Measurements from ENCODE around the gene RAMACL.

The RAMACL gene

DNA sequence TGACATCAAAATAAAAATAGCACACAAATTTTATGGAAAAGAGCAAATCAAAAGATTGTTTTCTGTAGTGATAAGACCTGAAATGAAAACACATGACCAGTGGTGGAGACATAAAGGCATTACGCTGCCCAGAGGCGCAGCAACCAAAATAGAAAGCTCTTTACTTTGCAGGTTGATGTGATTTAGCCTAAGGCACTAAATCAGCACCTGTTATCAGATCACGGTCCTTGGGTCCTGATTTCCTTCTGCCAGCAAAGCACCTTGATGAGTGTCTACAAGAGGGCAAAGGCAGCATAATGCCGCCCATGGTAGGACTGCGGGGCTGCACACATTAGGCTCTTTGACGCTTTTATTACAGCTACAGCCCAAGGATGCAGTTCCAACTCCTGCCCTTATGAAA, 19.3 kb upstream of the RAMACL start:
- no peaks in the 10 kb centered on the region for H3F3A ChIP-seq (ENCODE audit: insufficient read depth, low read length)
- no peak overlapping the region for H3K9ac ChIP-seq (ENCODE audit: low read length)
- H2AFZ ChIP-seq (ENCODE audit: low read length), result no peak overlapping the region
- no peak overlapping the region for H3K4me2 ChIP-seq (ENCODE audit: low read length)
- no peaks in the 10 kb centered on the region for H3K9me2 ChIP-seq (ENCODE audit: low read depth, low read length)
- no peaks in the 10 kb centered on the region for H4K20me1 ChIP-seq (ENCODE audit: insufficient read depth, low read length)
- TF ChIP-seq, protein P1, sequence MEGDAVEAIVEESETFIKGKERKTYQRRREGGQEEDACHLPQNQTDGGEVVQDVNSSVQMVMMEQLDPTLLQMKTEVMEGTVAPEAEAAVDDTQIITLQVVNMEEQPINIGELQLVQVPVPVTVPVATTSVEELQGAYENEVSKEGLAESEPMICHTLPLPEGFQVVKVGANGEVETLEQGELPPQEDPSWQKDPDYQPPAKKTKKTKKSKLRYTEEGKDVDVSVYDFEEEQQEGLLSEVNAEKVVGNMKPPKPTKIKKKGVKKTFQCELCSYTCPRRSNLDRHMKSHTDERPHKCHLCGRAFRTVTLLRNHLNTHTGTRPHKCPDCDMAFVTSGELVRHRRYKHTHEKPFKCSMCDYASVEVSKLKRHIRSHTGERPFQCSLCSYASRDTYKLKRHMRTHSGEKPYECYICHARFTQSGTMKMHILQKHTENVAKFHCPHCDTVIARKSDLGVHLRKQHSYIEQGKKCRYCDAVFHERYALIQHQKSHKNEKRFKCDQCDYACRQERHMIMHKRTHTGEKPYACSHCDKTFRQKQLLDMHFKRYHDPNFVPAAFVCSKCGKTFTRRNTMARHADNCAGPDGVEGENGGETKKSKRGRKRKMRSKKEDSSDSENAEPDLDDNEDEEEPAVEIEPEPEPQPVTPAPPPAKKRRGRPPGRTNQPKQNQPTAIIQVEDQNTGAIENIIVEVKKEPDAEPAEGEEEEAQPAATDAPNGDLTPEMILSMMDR (IDR thresholded peaks at IDR 0.05; ENCODE audit: low read length), result no peak
- TF ChIP-seq EZH2 (IDR thresholded peaks at IDR 0.05; ENCODE audit: borderline replicate concordance, low read length), result no peak
- H3K79me2 ChIP-seq (ENCODE audit: insufficient read depth, low read length), result no peaks in the 10 kb centered on the region
- 0 out of 2 replicates have a peak, but pooled peaks cover 10% of the 10 kb centered on the region for H3K27me3 ChIP-seq (ENCODE audit: insufficient read depth, low read length)
- no peaks in the 10 kb centered on the region for H3K4me1 ChIP-seq (ENCODE audit: insufficient read depth, low read length, severe bottlenecking)
- H3K27ac ChIP-seq (ENCODE audit: low read depth, low read length, poor library complexity, severe bottlenecking), result no peak overlapping the region
- no peak overlapping the region for H3K4me3 ChIP-seq (ENCODE audit: low read depth, low read length, poor library complexity, severe bottlenecking)
- H3K9me3 ChIP-seq (ENCODE audit: low read length), result no peaks in the 10 kb centered on the region
- H3K36me3 ChIP-seq (ENCODE audit: insufficient read depth, low read length), result no peaks in the 10 kb centered on the region

DNA sequence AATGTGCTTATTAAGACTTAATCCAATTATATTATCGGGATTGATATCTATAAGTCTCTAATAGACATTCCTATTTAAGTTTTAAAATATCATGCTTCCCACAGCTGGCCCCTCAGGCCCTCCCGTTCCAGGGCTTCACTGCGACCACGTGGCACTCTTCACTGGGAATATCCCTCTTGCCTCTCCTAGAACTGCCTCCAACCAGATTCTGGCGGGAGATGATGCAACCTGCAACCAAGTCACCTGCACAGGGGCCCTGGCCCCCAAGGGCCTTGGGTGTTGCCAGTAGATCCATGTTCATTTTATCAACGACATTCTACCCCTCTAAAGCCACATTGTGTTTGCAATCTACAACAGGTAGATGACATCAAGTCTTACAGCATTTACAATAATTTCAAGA, 18.4 kb upstream of the RAMACL start:
- Histone ChIP-seq H3K27ac (ENCODE audit: low read depth, low read length, poor library complexity, severe bottlenecking) (no peak overlapping the region), H3K9me3 (ENCODE audit: low read length) (no peaks in the 10 kb centered on the region), H3K4me2 (ENCODE audit: low read length) (no peak overlapping the region), H3K4me3 (ENCODE audit: low read depth, low read length, poor library complexity, severe bottlenecking) (no peak overlapping the region), H3K4me1 (ENCODE audit: insufficient read depth, low read length, severe bottlenecking) (no peaks in the 10 kb centered on the region), H3K9ac (ENCODE audit: low read length) (no peak overlapping the region), H3K79me2 (ENCODE audit: insufficient read depth, low read length) (no peaks in the 10 kb centered on the region), H2AFZ (ENCODE audit: low read length) (no peak overlapping the region), H3K36me3 (ENCODE audit: insufficient read depth, low read length) (no peaks in the 10 kb centered on the region), H4K20me1 (ENCODE audit: insufficient read depth, low read length) (no peaks in the 10 kb centered on the region), H3K9me2 (ENCODE audit: low read depth, low read length) (no peaks in the 10 kb centered on the region), H3F3A (ENCODE audit: insufficient read depth, low read length) (no peaks in the 10 kb centered on the region), H3K27me3 (ENCODE audit: insufficient read depth, low read length) (peaks cover 10% of the 10 kb centered on the region; the same call in 1 of the 2 replicates)
- TF ChIP-seq, protein P1 (IDR thresholded peaks at IDR 0.05; ENCODE audit: low read length), result no peak
- no peak for TF ChIP-seq EZH2 (IDR thresholded peaks at IDR 0.05; ENCODE audit: borderline replicate concordance, low read length)

DNA sequence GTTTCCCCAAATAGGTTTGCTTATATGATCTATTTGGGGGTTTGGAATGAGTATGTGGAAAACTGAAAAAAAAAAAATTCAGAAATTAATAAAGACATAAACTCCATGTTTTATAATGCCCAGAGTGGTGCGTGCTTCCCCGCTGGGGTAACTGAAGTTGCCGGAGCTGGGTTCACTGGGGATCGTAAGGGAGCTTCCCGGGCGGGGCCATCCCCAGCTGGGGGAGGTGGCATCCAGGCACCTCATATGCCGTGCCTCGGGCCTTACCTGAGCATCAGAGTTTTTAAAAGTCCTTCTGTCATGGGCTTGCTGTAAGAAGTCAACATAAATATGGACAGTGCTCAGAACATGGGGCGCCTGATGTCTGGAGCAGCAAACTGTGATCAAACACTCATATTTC, 17.9 kb upstream of the RAMACL start:
- Histone ChIP-seq H3K9ac (ENCODE audit: low read length) (no peak overlapping the region), H3K4me2 (ENCODE audit: low read length) (no peak overlapping the region), H3K4me1 (ENCODE audit: insufficient read depth, low read length, severe bottlenecking) (no peaks in the 10 kb centered on the region), H3K79me2 (ENCODE audit: insufficient read depth, low read length) (no peaks in the 10 kb centered on the region), H2AFZ (ENCODE audit: low read length) (no peak overlapping the region), H3K36me3 (ENCODE audit: insufficient read depth, low read length) (no peaks in the 10 kb centered on the region), H3K27me3 (ENCODE audit: insufficient read depth, low read length) (peaks cover 10% of the 10 kb centered on the region; the same call in 1 of the 2 replicates), H3K9me3 (ENCODE audit: low read length) (no peaks in the 10 kb centered on the region), H3K9me2 (ENCODE audit: low read depth, low read length) (no peaks in the 10 kb centered on the region), H3F3A (ENCODE audit: insufficient read depth, low read length) (no peaks in the 10 kb centered on the region), H4K20me1 (ENCODE audit: insufficient read depth, low read length) (no peaks in the 10 kb centered on the region), H3K27ac (ENCODE audit: low read depth, low read length, poor library complexity, severe bottlenecking) (no peak overlapping the region), H3K4me3 (ENCODE audit: low read depth, low read length, poor library complexity, severe bottlenecking) (no peak overlapping the region)
- TF ChIP-seq, protein P1 (IDR thresholded peaks at IDR 0.05; ENCODE audit: low read length), result no peak
- no peak for TF ChIP-seq EZH2 (IDR thresholded peaks at IDR 0.05; ENCODE audit: borderline replicate concordance, low read length)

Data from OCI-LY1 (cell line).